GM18867 (cell line): ENCODE data around the gene CORIN.

Experiments used
- ATAC-seq: cut with Tn5 transposase; IDR thresholded peaks from one replicate; pipeline ENCODE4 v1.9.1; 2021; ENCODE audit warnings: mild to moderate bottlenecking, moderate library complexity; ENCODE audit not compliant: unreplicated experiment

Gene CORIN

DNA sequence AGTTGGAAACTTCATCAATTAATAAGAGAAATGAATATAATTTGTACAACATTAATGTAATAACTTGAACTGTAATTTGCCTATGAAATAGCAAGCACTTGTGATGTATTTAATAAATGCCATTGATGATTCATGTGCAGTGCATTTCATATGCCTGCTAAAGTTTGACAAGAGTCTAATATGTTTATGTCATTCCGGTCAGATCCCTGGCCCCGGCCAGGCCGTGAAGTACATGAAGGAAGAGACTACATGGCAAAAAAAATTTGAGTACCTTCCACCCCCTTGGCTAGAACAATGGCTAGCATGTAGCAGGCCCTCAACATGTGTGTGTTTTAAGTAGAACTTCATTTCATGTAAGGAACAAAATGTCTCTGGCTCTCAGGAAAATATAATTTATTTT lies 191.5 kb downstream of the CORIN start:
- ATAC-seq, result no peak

DNA sequence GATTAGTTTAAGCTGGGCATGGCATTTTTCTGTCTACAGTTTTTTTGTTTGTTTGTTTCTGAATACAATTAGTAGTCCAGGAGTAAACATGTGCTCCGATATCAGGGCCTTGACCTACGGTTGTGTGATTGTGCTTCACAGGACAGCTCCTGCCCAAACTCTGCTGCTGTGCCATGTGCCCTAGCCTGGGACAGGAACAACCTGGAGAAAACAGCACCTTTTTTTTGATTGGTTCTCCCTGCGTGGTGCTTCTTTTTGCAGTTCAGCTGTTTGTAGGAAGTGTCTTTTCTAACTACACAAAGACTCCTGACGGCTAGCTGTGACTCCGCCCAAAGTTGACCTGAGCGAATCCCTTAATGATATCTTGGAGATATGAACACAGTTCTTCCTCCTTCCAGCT lies 194.0 kb downstream of the CORIN start:
- ATAC-seq, result no peak

DNA sequence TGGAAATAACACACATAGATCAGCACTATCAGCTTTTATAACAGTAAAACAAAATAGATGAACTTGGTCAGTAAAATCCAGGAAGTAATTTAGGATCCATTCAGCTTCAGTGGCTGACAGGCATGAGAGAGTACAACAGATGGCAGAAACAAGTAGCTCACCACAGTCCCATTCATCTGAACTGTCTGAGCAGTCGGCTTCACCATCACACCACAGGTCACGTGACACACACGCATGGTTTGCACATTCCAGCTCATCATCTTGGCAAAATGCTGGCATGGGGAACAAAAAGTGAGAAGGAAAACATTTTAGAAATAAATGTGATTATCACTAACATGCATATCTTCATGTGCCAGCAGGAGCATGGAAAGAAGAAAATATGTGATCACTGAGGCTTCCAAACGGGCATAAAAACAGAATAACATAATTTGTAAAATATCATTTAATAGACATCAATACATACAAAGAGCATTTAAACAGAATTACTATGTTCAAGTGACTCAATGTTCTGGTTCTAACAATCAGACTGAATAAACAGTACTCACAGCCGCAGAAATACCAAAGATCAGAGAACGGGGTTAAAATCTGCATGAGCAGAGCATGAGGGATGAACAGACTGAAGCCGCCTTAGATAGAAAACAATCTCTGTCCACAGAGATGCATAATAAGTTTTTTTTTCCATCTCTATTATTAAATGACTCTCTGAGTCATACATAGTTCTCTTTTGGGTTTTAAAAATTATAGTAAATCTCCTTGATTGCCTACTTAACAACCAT lies 194.7 kb downstream of the CORIN start:
- ATAC-seq, result no peak

DNA sequence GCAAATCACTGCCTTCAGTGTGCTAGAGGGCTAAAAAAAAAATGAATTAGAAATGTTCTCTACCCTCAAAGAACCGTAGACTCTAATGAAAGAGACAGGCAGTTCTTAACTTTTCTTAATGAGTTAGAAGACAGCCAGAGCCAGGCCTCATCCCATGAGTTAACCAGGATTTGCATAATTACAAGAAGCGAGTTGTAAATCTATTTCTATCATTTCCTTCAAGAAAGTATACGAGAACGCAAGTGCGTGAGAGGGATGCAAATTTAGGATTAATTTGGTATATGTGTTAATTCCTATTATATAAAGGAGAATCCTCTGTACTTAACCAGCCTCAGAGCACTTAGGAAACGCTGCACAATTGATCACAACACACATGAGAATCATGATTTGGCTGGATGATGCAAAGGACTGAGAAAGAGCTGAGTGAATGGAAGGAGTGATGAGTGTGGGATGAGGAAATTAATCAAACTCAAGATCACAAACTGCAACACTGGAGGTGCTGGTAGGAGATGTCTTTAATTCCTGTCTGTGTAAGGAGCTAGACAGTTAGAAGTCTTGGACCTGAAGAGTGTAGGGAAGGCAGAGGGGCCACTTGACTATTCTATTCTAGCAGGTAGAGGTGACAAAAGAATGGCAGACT lies 195.6 kb downstream of the CORIN start:
- ATAC-seq, result no peak

DNA sequence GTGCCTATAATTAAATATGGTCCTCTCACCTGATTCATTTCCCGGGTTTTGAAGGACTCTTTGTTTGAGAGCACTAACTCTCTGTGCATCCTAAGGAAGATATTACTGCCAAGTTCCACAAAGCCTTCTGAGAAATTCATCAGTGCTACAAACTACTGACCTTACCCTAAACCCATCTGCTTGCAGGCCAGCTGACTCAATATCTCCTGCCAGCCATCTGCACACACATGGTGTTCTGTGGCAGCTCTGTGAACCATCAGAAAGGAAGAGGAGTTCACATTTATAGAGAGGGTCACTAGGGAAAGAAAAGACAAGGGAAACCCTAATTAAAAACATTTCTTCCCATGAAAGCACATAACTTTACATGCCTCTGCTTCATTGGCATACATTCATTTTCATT lies 196.1 kb downstream of the CORIN start:
- ATAC-seq, result no peak

DNA sequence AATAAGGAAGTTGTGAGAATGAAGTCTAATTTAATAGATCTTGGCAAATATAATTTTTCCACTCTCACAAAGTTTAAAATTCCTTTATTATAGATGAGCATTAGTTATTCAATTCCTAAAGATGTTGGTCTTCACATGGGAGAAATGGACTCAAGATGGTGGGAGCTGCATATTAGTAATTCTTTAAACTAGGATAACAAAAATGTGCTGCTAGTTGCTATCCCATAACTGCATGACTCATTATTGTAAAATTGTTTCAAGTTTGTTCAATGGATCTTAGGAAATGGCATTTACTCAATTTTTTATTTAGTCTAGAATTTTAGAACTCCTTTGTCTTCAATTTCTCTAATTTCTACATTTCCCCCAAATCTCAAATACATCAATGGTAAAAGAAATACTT lies 197.0 kb downstream of the CORIN start:
- ATAC-seq, result no peak

DNA sequence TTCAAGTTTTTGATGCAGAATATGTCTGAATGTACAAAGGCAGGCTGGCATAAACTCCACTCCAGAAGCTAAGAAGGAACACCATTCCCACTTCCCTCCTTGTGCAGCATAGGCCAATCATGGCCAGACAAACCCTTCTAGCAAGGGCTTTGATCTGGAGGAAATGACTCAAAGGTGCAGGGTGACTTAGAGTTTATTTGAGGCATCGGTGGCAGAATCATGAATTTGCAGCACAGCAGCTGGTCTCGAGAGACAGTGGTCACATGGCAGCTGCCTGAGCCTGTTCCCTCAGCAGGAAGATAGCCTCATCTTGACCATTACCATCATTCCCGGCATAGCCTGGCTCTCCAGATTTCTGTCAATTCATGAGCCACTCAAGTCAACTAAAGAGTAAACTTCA lies 198.3 kb downstream of the CORIN start:
- no peak for ATAC-seq

DNA sequence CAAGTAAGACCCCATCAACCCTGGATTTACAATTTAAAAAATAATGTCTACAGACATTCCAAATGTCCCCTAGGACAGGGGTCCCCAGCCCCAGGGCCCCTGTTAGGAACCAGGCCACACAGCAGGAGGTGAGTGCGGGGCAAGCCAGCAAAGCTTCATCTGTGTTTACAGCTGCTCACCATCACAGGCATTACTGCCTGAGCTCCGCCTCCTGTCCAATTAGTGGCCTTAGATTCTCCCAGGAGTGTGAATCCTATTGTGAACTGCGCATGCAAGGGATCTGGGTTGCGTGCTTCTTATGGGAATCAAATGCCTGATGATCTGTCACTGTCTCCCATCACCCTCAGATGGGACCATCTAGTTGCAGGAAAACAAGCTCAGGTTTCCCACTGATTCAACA lies 206.7 kb downstream of the CORIN start:
- no peak for ATAC-seq

DNA sequence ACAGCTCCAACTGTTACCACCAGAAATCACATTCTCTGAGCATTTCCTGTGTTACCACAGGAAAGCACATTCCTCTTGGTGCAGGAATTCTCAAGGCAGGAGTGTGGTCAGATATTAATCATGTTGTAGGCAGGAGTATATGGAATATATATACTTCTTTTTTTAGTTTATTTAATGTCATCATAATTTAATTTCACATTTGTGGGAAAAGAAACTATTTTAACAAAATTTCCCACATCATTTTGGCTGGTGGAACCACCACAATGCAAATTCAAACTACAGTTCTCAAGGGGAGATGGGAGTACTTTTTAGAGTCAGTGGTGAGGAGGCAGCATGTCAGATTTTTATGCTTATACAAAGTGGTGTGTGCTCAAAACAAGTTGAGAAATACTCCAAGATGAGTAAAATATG lies 213.8 kb downstream of the CORIN start:
- ATAC-seq, result no peak

DNA sequence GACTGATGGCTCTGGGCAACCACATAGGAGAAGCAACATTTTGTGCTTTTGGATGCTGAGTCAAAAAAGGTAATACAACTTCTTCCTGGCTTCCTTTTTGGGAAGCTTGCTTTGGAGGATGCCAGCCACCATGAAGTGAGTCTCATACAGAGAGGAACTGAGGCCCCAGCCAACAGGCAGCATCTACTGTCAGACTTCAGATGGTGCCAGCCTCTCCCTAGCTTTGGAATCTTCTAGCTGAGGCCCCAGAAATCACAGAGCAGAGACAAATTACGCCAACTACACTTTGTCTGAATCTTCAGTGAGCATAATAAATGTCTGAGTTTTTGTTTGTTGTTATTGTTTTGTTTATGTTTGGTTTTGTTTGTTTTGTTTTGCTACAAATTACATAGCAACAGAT lies 216.7 kb downstream of the CORIN start:
- no peak for ATAC-seq

DNA sequence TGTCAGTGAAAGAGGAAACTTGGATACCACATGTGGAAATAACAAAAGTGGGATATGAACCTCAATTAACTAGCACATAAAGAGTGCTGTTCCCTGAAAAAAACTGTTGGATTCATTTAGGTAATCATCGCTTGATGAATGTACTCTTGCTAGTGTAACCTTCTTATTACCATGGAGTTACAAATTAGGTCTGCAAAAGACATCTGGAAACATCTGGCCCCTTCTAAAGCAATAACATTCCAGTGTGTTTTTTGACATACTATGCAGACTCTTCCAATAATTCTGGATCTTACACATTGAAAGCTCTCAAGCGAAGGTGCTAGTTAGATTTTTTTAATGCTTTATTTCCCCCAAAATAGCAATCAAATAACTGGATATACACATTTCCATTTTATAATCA lies 218.2 kb downstream of the CORIN start:
- ATAC-seq, result no peak

DNA sequence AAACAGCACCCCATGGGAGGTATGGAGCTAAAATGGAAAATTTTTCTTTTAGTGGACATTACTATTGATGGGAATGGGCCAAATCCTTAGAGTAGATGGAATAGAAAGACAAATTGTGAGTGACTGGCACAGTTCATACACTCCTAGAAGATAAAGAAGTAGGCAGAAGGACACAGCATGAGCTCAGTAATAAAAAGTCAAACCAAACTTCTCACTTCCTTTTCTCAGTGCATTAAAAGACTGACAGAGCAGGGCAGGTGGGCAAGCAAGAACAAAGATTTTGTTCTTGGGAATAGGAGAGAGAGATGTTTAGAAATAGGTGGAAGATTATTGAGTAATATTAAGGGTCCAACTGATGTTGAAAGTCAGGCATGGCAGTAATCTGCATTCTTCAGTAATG lies 220.3 kb downstream of the CORIN start:
- no peak for ATAC-seq

DNA sequence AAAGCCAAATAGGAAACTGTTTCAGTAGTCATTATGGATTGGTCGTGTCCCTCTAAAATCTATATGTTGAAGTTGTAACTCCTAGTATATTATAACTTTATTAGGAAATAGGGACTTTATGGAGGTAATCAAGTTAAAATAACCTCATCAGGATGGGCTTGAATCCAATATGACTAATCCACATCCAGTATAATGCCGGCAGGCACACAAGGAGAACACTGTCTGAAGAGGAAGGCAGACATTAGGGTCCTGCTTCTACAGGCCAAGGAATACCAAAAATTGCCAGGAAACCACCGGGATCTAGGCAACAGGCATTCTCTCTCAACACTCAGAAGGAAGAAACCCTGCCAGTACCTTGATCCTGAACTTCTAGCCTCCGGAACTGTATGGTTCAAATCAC lies 222.5 kb downstream of the CORIN start:
- no peak for ATAC-seq

DNA sequence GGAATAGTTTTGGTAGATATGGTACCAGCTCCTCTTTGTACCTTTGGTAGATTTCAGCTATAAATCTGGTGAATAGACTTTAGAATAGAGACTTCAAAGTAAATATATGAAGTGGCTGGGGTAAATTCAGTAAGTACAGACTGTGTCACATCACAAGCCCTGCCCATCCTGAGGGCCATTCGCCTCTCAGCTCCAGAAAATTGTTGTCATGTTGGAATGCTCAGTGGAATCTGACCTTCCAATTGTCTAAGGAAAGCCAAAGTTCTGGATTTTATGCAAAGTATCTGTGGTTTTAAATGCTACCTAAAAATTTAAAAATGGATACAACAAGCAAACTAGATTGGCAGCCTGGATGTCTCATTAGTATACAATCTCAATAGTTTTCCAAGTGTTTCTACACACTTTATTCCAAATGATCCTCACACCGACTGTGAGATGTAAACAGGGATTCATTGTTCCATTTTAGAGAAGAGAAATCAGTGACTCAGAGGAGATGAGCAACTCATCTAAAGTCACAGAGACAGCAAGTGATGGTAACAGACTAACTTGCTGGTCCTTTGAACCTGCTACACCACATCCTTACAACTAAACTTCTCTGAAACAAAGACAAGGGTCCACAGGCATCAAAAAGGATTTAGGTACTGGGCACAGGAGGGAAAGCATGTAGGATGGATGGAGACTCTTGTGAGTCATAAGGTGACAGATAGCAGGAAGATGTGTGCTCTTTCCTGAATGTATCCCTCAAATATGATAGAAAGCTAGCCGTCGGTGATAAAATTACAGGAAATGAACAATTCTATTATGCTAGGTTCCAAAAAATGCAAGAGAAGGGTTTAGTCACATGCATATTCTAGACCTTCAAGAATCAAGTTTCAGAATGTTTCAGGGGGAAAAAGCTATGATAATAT lies 225.5 kb downstream of the CORIN start:
- no peak for ATAC-seq

DNA sequence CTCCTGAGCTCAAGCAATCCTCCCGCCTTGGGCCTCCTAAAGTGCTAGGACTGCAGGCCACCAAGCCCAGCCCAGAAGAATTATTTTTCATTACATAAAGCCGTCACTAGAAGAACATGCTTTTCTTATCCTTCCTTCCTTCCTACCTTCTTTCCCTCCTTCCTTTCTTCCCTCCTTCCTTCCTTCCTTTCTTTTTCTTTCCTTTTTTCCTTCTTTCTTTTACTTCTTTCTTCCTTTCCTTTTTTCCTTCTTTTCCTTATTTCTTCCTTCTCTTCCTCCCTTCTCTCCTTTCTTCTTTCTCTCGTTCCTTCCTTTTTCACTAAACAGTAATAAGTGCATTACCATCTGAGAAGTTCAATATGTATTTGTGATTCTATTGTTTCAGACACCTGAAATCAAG lies 231.4 kb downstream of the CORIN start:
- no peak for ATAC-seq

DNA sequence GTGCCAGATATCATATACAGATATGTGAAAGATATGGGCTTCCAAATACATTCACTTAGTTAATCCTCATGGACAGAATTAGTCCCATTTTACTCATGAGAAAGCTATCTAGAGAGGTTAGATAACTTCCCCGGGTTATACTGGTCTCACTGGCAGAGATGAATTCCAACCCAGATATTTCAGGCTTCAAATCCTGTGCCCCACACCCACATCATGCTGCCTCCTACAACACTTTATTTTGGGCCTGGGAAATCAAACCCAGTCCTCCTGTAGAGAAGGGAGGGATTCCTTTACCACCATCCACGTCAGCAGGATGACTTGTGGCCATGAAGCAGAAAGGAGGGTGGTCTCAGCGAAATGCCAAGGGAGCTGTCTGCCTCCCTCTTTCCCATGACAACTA lies 239.0 kb downstream of the CORIN start:
- no peak for ATAC-seq

DNA sequence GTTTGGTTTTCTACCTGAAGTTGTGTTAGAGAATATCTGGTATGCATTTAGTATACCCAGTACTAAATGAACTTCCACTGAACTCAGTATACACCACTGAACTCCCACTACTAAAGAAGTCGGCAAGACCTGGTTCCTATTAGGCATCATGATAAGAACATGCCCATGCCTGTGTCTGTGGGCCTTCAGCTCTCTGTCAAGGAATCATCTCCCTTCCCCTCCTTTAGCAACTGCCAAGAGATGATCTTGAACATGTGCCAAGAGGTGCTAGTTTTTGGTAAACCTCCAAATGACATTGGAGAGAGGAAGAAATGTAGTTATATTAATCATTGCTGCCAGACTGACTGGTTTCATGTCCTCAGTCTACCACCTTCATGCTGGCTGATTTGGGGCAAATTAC lies 239.5 kb downstream of the CORIN start:
- ATAC-seq, result no peak

DNA sequence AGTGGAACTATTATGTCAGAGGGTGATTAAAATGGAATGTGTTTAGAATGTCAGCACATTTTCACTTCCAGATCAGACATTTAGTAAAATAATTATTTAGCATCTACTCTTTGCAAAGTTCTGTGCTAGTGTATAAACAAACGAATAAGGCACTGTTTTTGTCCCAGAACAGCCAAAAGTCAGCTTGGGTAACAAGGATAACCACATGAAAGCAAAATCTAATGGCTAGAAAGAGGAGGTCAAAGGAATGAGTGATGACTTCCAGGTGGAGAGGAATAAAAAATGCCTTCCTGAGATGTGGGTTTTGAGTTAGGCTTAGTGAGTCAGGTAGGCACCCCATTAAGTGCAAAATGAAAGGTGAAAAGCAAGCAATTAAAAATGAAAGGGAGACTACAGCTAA lies 240.2 kb downstream of the CORIN start:
- no peak for ATAC-seq

DNA sequence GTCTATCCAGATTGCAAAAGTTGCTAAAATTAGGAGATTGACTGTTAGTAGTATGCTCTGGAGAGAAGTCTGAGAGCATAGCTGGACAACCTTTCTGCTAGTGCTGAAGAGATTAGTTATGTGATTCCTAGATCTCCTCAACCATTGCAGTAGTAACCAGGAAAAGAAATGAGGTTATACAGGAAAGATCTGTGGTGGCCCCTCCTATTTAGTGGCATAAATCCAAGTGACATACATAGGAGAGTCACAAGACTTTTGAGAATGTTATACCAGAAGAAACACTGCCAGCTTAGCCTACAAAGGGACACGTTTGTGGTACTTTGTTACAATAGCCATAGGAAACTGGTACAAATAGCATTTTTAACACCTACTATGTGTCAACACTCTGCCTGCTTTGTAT lies 247.5 kb downstream of the CORIN start:
- ATAC-seq, result no peak

DNA sequence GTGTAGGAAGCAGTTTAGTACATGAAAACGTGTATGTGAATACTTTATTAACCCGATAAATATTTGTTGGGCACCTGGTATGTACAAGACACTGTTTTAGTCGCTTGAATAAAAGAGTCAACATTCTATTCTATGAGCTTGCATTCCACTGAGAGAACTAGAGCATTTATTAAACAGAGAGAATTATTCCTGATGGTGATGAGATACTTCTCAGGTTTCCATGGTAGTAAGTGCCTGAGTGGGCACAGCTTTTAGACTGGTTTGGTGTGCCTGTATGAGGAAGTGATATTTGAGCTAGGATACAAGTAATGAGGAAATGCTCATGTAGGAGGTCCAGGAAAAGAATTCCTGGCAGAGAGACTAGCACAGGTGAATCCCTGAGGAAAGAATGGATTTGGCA lies 258.6 kb downstream of the CORIN start:
- no peak for ATAC-seq

DNA sequence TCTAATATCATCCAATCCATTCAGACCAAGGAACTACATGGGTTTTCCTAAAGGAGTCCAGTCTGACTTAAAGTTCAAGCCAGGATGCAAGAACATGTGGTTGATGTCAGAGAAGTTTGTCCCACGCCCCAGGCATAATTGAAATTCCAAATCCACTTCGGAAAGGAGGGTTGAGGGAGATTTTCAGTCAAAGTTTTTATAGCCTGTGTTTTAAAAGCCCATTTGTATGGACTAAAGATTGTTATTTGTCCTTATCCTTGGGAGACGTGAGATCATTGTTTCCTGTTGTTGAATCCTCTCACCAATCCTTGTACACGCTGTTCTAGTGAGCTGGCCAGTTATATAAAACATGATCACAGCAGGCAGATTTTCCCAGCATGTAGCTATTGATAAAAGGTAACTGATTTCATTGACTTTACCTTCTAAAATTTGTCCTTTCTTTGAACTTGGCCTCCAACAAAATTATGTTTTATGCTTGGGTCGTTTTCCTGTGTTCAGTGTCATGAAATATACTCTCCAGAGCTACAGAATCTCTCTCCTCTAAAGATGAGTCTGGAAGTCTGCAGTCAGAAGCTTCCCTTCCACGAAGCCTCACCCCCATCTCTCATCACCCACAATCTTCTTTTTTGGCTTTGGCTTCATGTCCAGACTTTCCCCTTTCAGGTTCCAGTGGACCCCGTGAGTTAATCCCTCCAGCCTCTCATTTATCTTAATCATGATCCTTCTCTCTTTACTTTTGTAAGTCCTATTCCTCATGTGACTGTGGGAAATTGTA lies 259.9 kb downstream of the CORIN start:
- ATAC-seq, result no peak
